ENCODE measurements around the gene TENM3.
A peak's percentile ranks its signal among the peaks of the same experiment; 100 is the strongest.

Gene TENM3

GRCh38 chr4:182715548-182715947 is 472.3 kb downstream of the TENM3 start:
- in situ Hi-C loops (cut with MboI; ENCODE audit: low pct_unique_long_range_greater_than_20kb, low sequenced_read_pairs), result no loop called here
- no peak for DNase-seq

- in situ Hi-C loops (cut with MboI; ENCODE audit: low pct_unique_long_range_greater_than_20kb, low sequenced_read_pairs), result no loop called here
- DNase-seq, result no peak
These were observed 473.0 kb downstream of the TENM3 start for GRCh38 chr4:182716192-182716591.

GRCh38 chr4:182717788-182718583 is 474.8 kb downstream of the TENM3 start:
- DNase-seq, result peak; percentile 3

GRCh38 chr4:182724414-182724813 is 481.2 kb downstream of the TENM3 start:
- DNase-seq, result no peak
- in situ Hi-C loops (cut with MboI; ENCODE audit: low pct_unique_long_range_greater_than_20kb, low sequenced_read_pairs), result no loop called here

More at GRCh38 chr4:182717788-182718583, 474.8 kb downstream of the TENM3 start:
- in situ Hi-C loops (cut with MboI; ENCODE audit: low pct_unique_long_range_greater_than_20kb, low sequenced_read_pairs), result no loop called here

GRCh38 chr4:182729516-182729915 is 486.3 kb downstream of the TENM3 start:
- DNase-seq, result no peak
- in situ Hi-C loops (cut with MboI; ENCODE audit: low pct_unique_long_range_greater_than_20kb, low sequenced_read_pairs), result no loop called here

GRCh38 chr4:182730791-182731190 is 487.6 kb downstream of the TENM3 start:
- no peak for DNase-seq
- in situ Hi-C loops (cut with MboI; ENCODE audit: low pct_unique_long_range_greater_than_20kb, low sequenced_read_pairs), result no loop called here

GRCh38 chr4:182736207-182736606 is 493.0 kb downstream of the TENM3 start:
- DNase-seq, result no peak
- in situ Hi-C loops (cut with MboI; ENCODE audit: low pct_unique_long_range_greater_than_20kb, low sequenced_read_pairs), result no loop called here

- in situ Hi-C loops (cut with MboI; ENCODE audit: low pct_unique_long_range_greater_than_20kb, low sequenced_read_pairs), result no loop called here
- DNase-seq, result no peak
These were observed 495.3 kb downstream of the TENM3 start for GRCh38 chr4:182738283-182739047.

- no peak for DNase-seq
- in situ Hi-C loops (cut with MboI; ENCODE audit: low pct_unique_long_range_greater_than_20kb, low sequenced_read_pairs), result no loop called here
These were observed 497.1 kb downstream of the TENM3 start for GRCh38 chr4:182740256-182740655.

GRCh38 chr4:182741054-182741453 is 497.9 kb downstream of the TENM3 start:
- no peak for DNase-seq
- in situ Hi-C loops (cut with MboI; ENCODE audit: low pct_unique_long_range_greater_than_20kb, low sequenced_read_pairs), result no loop called here

GRCh38 chr4:182741914-182742313 is 498.7 kb downstream of the TENM3 start:
- no peak for DNase-seq

GRCh38 chr4:182743815-182744214 is 500.6 kb downstream of the TENM3 start:
- in situ Hi-C loops (cut with MboI; ENCODE audit: low pct_unique_long_range_greater_than_20kb, low sequenced_read_pairs), result no loop called here
- no peak for DNase-seq

More at GRCh38 chr4:182741914-182742313, 498.7 kb downstream of the TENM3 start:
- in situ Hi-C loops (cut with MboI; ENCODE audit: low pct_unique_long_range_greater_than_20kb, low sequenced_read_pairs), result no loop called here

GRCh38 chr4:182745237-182745636 is 502.0 kb downstream of the TENM3 start:
- DNase-seq, result no peak
- in situ Hi-C loops (cut with MboI; ENCODE audit: low pct_unique_long_range_greater_than_20kb, low sequenced_read_pairs), result no loop called here

- DNase-seq, result no peak
- in situ Hi-C loops (cut with MboI; ENCODE audit: low pct_unique_long_range_greater_than_20kb, low sequenced_read_pairs), result no loop called here
These were observed 503.7 kb downstream of the TENM3 start for GRCh38 chr4:182746876-182747275.

- no peak for DNase-seq
- in situ Hi-C loops (cut with MboI; ENCODE audit: low pct_unique_long_range_greater_than_20kb, low sequenced_read_pairs), result no loop called here
These were observed 505.1 kb downstream of the TENM3 start for GRCh38 chr4:182748283-182748682.

- no peak for DNase-seq
- in situ Hi-C loops (cut with MboI; ENCODE audit: low pct_unique_long_range_greater_than_20kb, low sequenced_read_pairs), result no loop called here
These were observed 505.7 kb downstream of the TENM3 start for GRCh38 chr4:182748949-182749348.

GRCh38 chr4:182749667-182750167 is 506.5 kb downstream of the TENM3 start:
- in situ Hi-C loops (cut with MboI; ENCODE audit: low pct_unique_long_range_greater_than_20kb, low sequenced_read_pairs), result no loop called here
- DNase-seq, result no peak

- DNase-seq, result no peak
- in situ Hi-C loops (cut with MboI; ENCODE audit: low pct_unique_long_range_greater_than_20kb, low sequenced_read_pairs), result no loop called here
These were observed 509.1 kb downstream of the TENM3 start for GRCh38 chr4:182752158-182752910.

- in situ Hi-C loops (cut with MboI; ENCODE audit: low pct_unique_long_range_greater_than_20kb, low sequenced_read_pairs), result no loop called here
- no peak for DNase-seq
These were observed 511.7 kb downstream of the TENM3 start for GRCh38 chr4:182754895-182755294.

Data from KBM-7 (cell line).